HepG2 (cell line): ENCODE results near the gene SLC36A1. TPM values are rescaled to one million over a fixed set of nuclear protein-coding genes. Genes with fewer than 3 reads are reported as not detected.

Experiments
- CENPX ChIP-seq: sonication (generic); formaldehyde crosslinking; IDR thresholded peaks from 2 replicates; pipeline ENCODE4 v1.9.0; 2021; ENCODE audit warnings: mild to moderate bottlenecking, missing genetic modification reagents, moderate library complexity
- CHCHD3 ChIP-seq: sonication (generic); formaldehyde crosslinking; IDR thresholded peaks from 2 replicates; pipeline ENCODE4 v1.8.0; 2022; ENCODE audit warnings: mild to moderate bottlenecking, missing genetic modification reagents, moderate library complexity
- FOXA3 ChIP-seq: IDR thresholded peaks from 2 replicates; pipeline ENCODE4 v1.6.1; 2016; ENCODE audit warnings: missing genetic modification reagents, missing compliant biosample characterization
- MAZ ChIP-seq, 2 experiments: sonication (generic) in 1 of 2; formaldehyde crosslinking in 1 of 2; IDR thresholded peaks; 2 replicates each; pipeline versions ENCODE4 v1.5.0 to v1.6.1; 2012 to 2020; ENCODE audit warnings: low read depth in 2 of 2, mild to moderate bottlenecking in 2 of 2, borderline replicate concordance in 1 of 2, improper control_type of control experiment in 1 of 2, low read length in 1 of 2, missing genetic modification reagents in 1 of 2, moderate library complexity in 1 of 2
- MBD4 ChIP-seq: IDR thresholded peaks from 2 replicates; pipeline ENCODE4 v1.6.1; 2012; ENCODE audit warnings: low read length, inconsistent platforms, borderline replicate concordance
- MIER3 ChIP-seq: IDR thresholded peaks from 2 replicates; pipeline ENCODE4 v1.6.1; 2016; ENCODE audit warnings: missing compliant biosample characterization, borderline replicate concordance
- REPIN1 ChIP-seq: sonication (generic); formaldehyde crosslinking; IDR thresholded peaks from 2 replicates; pipeline ENCODE4 v1.8.0; 2022; ENCODE audit warnings: missing genetic modification reagents, low read depth, mild to moderate bottlenecking, borderline replicate concordance
- SIX1 ChIP-seq: sonication (generic); formaldehyde crosslinking; IDR thresholded peaks from 2 replicates; pipeline ENCODE4 v1.4.0; 2020; ENCODE audit warnings: missing genetic modification reagents, borderline replicate concordance
- TBL1XR1 ChIP-seq: fragments of 150-350 bp; IDR thresholded peaks from 2 replicates; pipeline ENCODE4 v1.6.1; 2014; ENCODE audit warnings: borderline replicate concordance, low read length; ENCODE audit not compliant: partially characterized antibody
- TCF12 ChIP-seq, 2 experiments: fragments of 450-650 bp in 1 of 2; sonication (generic) in 1 of 2; formaldehyde crosslinking in 1 of 2; IDR thresholded peaks; 2 replicates each; pipeline versions ENCODE4 v1.6.1 to v1.8.0; 2017 to 2022; ENCODE audit warnings: antibody characterized with exemption in 1 of 2, mild to moderate bottlenecking in 1 of 2, missing genetic modification reagents in 1 of 2, moderate library complexity in 1 of 2
- U2AF2 ChIP-seq: fragments of 200-400 bp; formaldehyde crosslinking; IDR thresholded peaks from 2 replicates; pipeline ENCODE4 v1.6.1; 2017; ENCODE audit warnings: low read depth, mild to moderate bottlenecking, low read length
- XBP1 ChIP-seq: sonication (generic); formaldehyde crosslinking; IDR thresholded peaks from 2 replicates; pipeline ENCODE4 v1.5.0; 2020; ENCODE audit warnings: missing genetic modification reagents
- ZBTB7A ChIP-seq: sonication (generic); formaldehyde crosslinking; IDR thresholded peaks from 2 replicates; pipeline ENCODE4 v1.8.0; 2022; ENCODE audit warnings: mild to moderate bottlenecking, missing genetic modification reagents
- ZNF24 ChIP-seq: fragments of 450-650 bp; IDR thresholded peaks from 2 replicates; pipeline ENCODE4 v1.6.1; 2017; ENCODE audit warnings: antibody characterized with exemption, mild to moderate bottlenecking
- ZNF878 ChIP-seq: sonication (generic); formaldehyde crosslinking; IDR thresholded peaks from 2 replicates; pipeline ENCODE4 v1.8.1; 2023; ENCODE audit warnings: mild to moderate bottlenecking, missing genetic modification reagents, moderate library complexity
- ZNF879 ChIP-seq: sonication (generic); formaldehyde crosslinking; IDR thresholded peaks from 2 replicates; pipeline ENCODE4 v1.8.1; 2023; ENCODE audit warnings: missing genetic modification reagents
- polyA plus RNA-seq, 8 experiments: library from polyadenylated mRNA; depleted of rRNA in 3 of 8; stranded (reverse) in 7 of 8; unstranded in 1 of 8; fragments of >200 nt; fragmentation: Illumina TruSeq in 4 of 8; extraction: Trizol in 4 of 8; gene quantifications; 2 replicates each; pipeline versions ENCODE4 v1.2.1 to v1.2.3, GENCODE V29; 2011 to 2016; ENCODE audit warnings: low read depth in 4 of 8, missing spikeins in 1 of 8, mixed read lengths in 1 of 8; ENCODE audit not compliant: insufficient read depth in 1 of 8
- total RNA-seq, 5 experiments: library from RNA; depleted of rRNA; stranded (reverse); fragments of >200 nt; fragmentation: Illumina TruSeq; extraction: Trizol; gene quantifications; 2 replicates each; pipeline ENCODE4 v1.2.3, GENCODE V29; 2016; ENCODE audit warnings: low read depth in 1 of 5
- TF ChIP-seq, protein P1 (sequence below): sonication (generic); formaldehyde crosslinking; IDR thresholded peaks from 2 replicates; pipeline ENCODE4 v1.5.0; 2020; ENCODE audit warnings: missing genetic modification reagents, mild to moderate bottlenecking, borderline replicate concordance
- TF ChIP-seq, protein P2 (sequence below): sonication (generic); formaldehyde crosslinking; IDR thresholded peaks from 2 replicates; pipeline ENCODE4 v1.8.1; 2023; ENCODE audit warnings: mild to moderate bottlenecking, missing genetic modification reagents
- TF ChIP-seq, protein P3 (sequence below): sonication (generic); formaldehyde crosslinking; IDR thresholded peaks from 2 replicates; pipeline ENCODE4 v1.8.1; 2023; ENCODE audit warnings: mild to moderate bottlenecking, inconsistent platforms, moderate library complexity, missing genetic modification reagents, borderline replicate concordance
- TF ChIP-seq, protein P4 (sequence below): sonication (generic); formaldehyde crosslinking; IDR thresholded peaks from 2 replicates; pipeline ENCODE4 v1.5.0; 2020; ENCODE audit warnings: mild to moderate bottlenecking, missing genetic modification reagents

Gene SLC36A1
- total and polyA plus RNA-seq, 2 of the 13 experiments (the other 11 are each of a cell fraction or from before 2014, with no cell fraction given): 8.0 to 8.9 TPM

DNA sequence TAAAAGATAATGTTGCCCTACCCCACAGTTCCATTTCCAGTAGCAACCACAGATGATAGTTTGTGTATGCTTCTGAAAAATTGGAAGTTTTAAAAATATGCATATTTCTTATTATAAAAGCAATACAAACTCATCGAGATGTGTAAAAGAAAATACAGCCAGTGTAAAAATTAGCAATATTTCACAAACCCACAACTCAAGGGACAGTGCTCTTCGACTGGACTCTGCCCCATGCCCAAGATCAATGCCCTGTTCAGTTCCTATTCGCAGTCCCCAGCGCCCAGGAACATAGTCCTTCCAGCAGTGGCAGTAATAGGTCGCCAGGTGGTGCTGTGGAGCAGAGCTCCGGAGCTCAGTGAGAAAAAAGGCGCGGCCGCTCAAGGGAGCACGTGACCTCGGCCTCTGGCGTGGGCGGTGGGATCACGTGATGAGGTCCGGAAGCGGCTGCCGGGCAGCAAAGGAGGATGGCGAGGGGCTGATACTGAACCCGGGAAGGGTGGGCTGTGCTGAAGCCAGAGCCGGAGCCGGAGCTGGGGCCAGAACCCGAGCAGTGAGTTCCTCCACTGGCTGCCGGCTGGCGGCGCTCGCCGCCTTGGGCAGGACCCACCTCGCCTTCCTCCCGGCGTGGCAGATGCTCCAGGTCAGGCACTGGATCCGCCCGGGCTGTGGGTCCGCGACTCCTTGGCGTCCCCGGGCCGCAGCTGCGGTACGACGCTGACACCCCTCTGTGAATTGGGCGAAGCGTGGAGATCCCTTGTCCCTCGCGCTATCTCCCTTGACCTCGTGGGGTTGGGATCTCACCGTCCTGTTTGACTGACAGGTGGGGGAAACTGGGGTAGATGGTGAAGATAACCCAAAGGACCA, at the start of gene SLC36A1 (continued):
- TF ChIP-seq, protein P1, sequence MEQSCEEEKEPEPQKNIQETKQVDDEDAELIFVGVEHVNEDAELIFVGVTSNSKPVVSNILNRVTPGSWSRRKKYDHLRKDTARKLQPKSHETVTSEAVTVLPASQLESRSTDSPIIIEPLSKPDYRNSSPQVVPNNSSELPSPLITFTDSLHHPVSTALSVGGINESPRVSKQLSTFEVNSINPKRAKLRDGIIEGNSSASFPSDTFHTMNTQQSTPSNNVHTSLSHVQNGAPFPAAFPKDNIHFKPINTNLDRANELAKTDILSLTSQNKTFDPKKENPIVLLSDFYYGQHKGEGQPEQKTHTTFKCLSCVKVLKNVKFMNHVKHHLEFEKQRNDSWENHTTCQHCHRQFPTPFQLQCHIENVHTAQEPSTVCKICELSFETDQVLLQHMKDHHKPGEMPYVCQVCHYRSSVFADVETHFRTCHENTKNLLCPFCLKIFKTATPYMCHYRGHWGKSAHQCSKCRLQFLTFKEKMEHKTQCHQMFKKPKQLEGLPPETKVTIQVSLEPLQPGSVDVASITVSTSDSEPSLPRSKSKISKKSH (CRISPR knock-in tag): no peak
- TF ChIP-seq TBL1XR1: peak; percentile 32
- no peak for TF ChIP-seq U2AF2
- peak; percentile 82; the same call in 1 of the 2 replicates for TF ChIP-seq MIER3 (CRISPR knock-in tag)
- TF ChIP-seq ZNF878 (CRISPR knock-in tag): 0 out of 2 replicates have a peak, but pooled peaks have one; percentile 55
- no peak for TF ChIP-seq SIX1 (CRISPR knock-in tag)
- TF ChIP-seq, protein P2, sequence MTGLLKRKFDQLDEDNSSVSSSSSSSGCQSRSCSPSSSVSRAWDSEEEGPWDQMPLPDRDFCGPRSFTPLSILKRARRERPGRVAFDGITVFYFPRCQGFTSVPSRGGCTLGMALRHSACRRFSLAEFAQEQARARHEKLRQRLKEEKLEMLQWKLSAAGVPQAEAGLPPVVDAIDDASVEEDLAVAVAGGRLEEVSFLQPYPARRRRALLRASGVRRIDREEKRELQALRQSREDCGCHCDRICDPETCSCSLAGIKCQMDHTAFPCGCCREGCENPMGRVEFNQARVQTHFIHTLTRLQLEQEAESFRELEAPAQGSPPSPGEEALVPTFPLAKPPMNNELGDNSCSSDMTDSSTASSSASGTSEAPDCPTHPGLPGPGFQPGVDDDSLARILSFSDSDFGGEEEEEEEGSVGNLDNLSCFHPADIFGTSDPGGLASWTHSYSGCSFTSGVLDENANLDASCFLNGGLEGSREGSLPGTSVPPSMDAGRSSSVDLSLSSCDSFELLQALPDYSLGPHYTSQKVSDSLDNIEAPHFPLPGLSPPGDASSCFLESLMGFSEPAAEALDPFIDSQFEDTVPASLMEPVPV (CRISPR knock-in tag): no peak
- peak; percentile 22; the same call in 1 of the 2 replicates for TF ChIP-seq REPIN1
- TF ChIP-seq ZNF879: 0 out of 2 replicates have a peak, but pooled peaks have one; percentile 61
- no peak for TF ChIP-seq MBD4
- TF ChIP-seq MAZ (IDR thresholded peaks at IDR 0.05; ENCODE audit: borderline replicate concordance, low read depth, low read length): no peak
- peak; percentile 64; the same call in 1 of the 2 replicates for TF ChIP-seq MAZ (CRISPR knock-in tag; IDR thresholded peaks at IDR 0.05; ENCODE audit: low read depth)
- no peak for TF ChIP-seq CHCHD3 (CRISPR knock-in tag)
- TF ChIP-seq, protein P3, sequence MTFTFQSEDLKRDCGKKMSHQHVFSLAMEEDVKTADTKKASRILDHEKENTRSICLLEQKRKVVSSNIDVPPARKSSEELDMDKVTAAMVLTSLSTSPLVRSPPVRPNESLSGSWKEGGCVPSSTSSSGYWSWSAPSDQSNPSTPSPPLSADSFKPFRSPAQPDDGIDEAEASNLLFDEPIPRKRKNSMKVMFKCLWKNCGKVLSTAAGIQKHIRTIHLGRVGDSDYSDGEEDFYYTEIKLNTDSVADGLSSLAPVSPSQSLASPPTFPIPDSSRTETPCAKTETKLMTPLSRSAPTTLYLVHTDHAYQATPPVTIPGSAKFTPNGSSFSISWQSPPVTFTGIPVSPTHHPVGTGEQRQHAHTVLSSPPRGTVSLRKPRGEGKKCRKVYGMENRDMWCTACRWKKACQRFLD (CRISPR knock-in tag): peak; percentile 41; the same call in 1 of the 2 replicates
- no peak for TF ChIP-seq ZBTB7A (CRISPR knock-in tag)
- TF ChIP-seq CENPX: no peak
- no peak for TF ChIP-seq ZNF24
- TF ChIP-seq, protein P4, sequence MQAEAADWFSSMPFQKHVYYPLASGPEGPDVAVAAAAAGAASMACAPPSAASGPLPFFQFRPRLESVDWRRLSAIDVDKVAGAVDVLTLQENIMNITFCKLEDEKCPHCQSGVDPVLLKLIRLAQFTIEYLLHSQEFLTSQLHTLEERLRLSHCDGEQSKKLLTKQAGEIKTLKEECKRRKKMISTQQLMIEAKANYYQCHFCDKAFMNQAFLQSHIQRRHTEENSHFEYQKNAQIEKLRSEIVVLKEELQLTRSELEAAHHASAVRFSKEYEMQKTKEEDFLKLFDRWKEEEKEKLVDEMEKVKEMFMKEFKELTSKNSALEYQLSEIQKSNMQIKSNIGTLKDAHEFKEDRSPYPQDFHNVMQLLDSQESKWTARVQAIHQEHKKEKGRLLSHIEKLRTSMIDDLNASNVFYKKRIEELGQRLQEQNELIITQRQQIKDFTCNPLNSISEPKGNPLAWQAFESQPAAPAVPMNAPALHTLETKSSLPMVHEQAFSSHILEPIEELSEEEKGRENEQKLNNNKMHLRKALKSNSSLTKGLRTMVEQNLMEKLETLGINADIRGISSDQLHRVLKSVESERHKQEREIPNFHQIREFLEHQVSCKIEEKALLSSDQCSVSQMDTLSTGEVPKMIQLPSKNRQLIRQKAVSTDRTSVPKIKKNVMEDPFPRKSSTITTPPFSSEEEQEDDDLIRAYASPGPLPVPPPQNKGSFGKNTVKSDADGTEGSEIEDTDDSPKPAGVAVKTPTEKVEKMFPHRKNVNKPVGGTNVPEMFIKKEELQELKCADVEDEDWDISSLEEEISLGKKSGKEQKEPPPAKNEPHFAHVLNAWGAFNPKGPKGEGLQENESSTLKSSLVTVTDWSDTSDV (CRISPR knock-in tag): no peak
- TF ChIP-seq TCF12 (IDR thresholded peaks at IDR 0.05): no peak
- 0 out of 2 replicates have a peak, but pooled peaks have one; percentile 29 for TF ChIP-seq TCF12 (CRISPR knock-in tag; IDR thresholded peaks at IDR 0.05)
- no peak for TF ChIP-seq XBP1 (CRISPR knock-in tag)
- peak; percentile 58 for TF ChIP-seq FOXA3 (CRISPR knock-in tag)
